Measurements from ENCODE around the gene CLDN10. TPM values are rescaled to one million over a fixed set of nuclear protein-coding genes. Genes with fewer than 3 reads are reported as not detected.

CLDN10 gene
- total RNA-seq, 1 donor = not detected

DNA sequence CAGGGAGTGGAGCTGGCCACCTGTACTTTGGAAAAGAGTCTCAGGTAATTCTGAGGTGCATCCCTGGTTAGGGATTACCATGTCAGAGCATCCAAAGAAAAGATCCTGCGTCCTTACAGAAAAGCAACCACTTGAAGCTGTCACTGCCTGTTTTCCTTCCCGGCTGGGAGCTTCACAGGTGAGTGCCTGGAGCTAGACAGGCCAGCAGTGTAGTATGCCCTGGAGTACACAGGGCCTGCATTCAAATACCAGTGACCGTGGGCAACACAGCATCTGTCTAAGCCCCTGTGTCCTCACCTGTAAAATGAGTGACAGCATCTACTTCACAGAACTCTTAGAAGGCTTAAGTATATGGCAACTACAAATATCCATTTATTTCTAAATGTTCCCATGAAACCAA, 63.0 kb downstream of the CLDN10 start:
- Histone ChIP-seq H3K27ac (ENCODE audit: low read depth, low read length) (no peak overlapping the region), H3K4me2 (ENCODE audit: insufficient read depth, low read length) (no peak overlapping the region), H4K20me1 (ENCODE audit: insufficient read depth, low read length) (no peaks in the 10 kb centered on the region), H3K27me3 (ENCODE audit: insufficient read depth, low read length) (no peaks in the 10 kb centered on the region), H3K36me3 (ENCODE audit: insufficient read depth, low read length) (peaks cover 45% of the 10 kb centered on the region), H3K4me3 (ENCODE audit: insufficient read depth, low read length) (no peak overlapping the region), H3K9me3 (ENCODE audit: low read depth, low read length) (no peaks in the 10 kb centered on the region), H3K79me2 (ENCODE audit: insufficient read depth, low read length) (no peaks in the 10 kb centered on the region), H3K4me1 (ENCODE audit: insufficient read depth, low read length) (no peaks in the 10 kb centered on the region), H2AFZ (ENCODE audit: low read length) (no peak overlapping the region)
- TF ChIP-seq, protein P1, sequence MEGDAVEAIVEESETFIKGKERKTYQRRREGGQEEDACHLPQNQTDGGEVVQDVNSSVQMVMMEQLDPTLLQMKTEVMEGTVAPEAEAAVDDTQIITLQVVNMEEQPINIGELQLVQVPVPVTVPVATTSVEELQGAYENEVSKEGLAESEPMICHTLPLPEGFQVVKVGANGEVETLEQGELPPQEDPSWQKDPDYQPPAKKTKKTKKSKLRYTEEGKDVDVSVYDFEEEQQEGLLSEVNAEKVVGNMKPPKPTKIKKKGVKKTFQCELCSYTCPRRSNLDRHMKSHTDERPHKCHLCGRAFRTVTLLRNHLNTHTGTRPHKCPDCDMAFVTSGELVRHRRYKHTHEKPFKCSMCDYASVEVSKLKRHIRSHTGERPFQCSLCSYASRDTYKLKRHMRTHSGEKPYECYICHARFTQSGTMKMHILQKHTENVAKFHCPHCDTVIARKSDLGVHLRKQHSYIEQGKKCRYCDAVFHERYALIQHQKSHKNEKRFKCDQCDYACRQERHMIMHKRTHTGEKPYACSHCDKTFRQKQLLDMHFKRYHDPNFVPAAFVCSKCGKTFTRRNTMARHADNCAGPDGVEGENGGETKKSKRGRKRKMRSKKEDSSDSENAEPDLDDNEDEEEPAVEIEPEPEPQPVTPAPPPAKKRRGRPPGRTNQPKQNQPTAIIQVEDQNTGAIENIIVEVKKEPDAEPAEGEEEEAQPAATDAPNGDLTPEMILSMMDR (IDR thresholded peaks at IDR 0.05; ENCODE audit: extremely low read depth, low read depth, low read length) = no peak
- DNase-seq (ENCODE audit: insufficient read length, low spot score, missing footprints) = no peak

GRCh38 chr13:95620030-95620824, 67.7 kb downstream of the CLDN10 start:
- Histone ChIP-seq H3K4me1 (ENCODE audit: insufficient read depth, low read length) (no peaks in the 10 kb centered on the region), H3K36me3 (ENCODE audit: insufficient read depth, low read length) (peaks cover 64% of the 10 kb centered on the region), H2AFZ (ENCODE audit: low read length) (no peak overlapping the region), H3K27me3 (ENCODE audit: insufficient read depth, low read length) (no peaks in the 10 kb centered on the region), H3K27ac (ENCODE audit: low read depth, low read length) (no peak overlapping the region), H4K20me1 (ENCODE audit: insufficient read depth, low read length) (peaks cover 9% of the 10 kb centered on the region), H3K79me2 (ENCODE audit: insufficient read depth, low read length) (no peaks in the 10 kb centered on the region), H3K4me3 (ENCODE audit: insufficient read depth, low read length) (no peak overlapping the region), H3K4me2 (ENCODE audit: insufficient read depth, low read length) (no peak overlapping the region), H3K9me3 (ENCODE audit: low read depth, low read length) (no peaks in the 10 kb centered on the region)
- DNase-seq (ENCODE audit: insufficient read length, low spot score, missing footprints) = no peak
- TF ChIP-seq, protein P1 (IDR thresholded peaks at IDR 0.05; ENCODE audit: extremely low read depth, low read depth, low read length) = no peak

DNA sequence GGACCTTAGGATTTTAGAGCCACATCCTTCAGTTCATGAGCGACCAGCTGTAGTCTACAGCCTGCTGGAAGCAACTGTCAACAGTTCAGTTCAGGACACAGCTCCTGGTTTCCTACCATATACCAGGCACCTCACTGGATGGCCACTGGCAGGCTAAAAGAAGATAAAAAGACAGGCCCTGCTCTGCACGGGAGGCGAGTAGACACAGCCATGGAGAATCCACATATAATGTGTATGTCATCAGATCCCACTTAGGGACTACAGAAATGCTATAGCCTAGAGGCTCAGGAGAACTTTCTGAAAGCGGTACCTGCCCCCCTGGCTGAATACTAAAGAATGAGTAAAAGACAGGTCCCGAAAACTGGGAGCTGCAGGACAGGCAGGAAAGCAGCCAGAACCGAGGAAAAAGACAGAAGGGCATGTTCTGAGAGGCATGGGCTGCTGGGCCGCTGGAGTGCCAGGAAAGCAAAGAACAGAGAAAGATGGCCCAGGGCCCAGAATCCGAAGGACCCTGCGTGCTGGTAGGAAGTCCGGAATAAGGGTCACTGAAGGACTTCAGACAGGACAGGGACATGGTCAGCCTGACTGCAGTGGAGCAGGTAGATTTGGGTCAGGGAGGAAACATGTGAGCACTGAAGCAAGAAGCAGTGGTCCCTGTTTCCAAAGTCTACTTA, 68.4 kb downstream of the CLDN10 start:
- no peak for DNase-seq (ENCODE audit: insufficient read length, low spot score, missing footprints)
- Histone ChIP-seq H3K4me3 (ENCODE audit: insufficient read depth, low read length) (no peak overlapping the region), H3K4me2 (ENCODE audit: insufficient read depth, low read length) (no peak overlapping the region), H3K79me2 (ENCODE audit: insufficient read depth, low read length) (no peaks in the 10 kb centered on the region), H3K9me3 (ENCODE audit: low read depth, low read length) (no peaks in the 10 kb centered on the region), H3K4me1 (ENCODE audit: insufficient read depth, low read length) (no peaks in the 10 kb centered on the region), H3K36me3 (ENCODE audit: insufficient read depth, low read length) (peaks cover 64% of the 10 kb centered on the region), H4K20me1 (ENCODE audit: insufficient read depth, low read length) (peaks cover 9% of the 10 kb centered on the region), H3K27me3 (ENCODE audit: insufficient read depth, low read length) (no peaks in the 10 kb centered on the region), H2AFZ (ENCODE audit: low read length) (no peak overlapping the region), H3K27ac (ENCODE audit: low read depth, low read length) (no peak overlapping the region)
- TF ChIP-seq, protein P1 (IDR thresholded peaks at IDR 0.05; ENCODE audit: extremely low read depth, low read depth, low read length) = no peak

DNA sequence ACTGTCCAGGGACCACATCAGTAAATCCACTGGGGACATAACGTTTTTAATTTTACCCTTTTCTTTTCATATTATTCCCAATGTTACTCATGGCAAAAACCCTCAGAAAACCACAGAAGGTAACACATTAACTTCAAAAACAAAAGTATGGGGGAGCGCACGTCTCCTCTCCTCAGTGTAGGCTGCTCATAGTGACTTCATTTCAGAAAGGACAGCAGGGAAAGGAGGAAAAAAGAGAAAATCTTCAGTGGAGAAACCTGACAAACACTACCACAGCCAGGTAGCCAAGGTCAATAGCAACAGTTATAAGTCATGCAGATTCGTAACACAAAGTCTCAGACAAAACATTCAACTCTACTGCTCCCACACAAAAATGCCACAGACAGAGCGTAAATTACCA, 70.6 kb downstream of the CLDN10 start:
- no peak for DNase-seq (ENCODE audit: insufficient read length, low spot score, missing footprints)
- H2AFZ ChIP-seq (ENCODE audit: low read length) = no peak overlapping the region
- H4K20me1 ChIP-seq (ENCODE audit: insufficient read depth, low read length) = peaks cover 9% of the 10 kb centered on the region
- TF ChIP-seq, protein P1 (IDR thresholded peaks at IDR 0.05; ENCODE audit: extremely low read depth, low read depth, low read length) = no peak
- H3K9me3 ChIP-seq (ENCODE audit: low read depth, low read length) = no peaks in the 10 kb centered on the region
- H3K27me3 ChIP-seq (ENCODE audit: insufficient read depth, low read length) = no peaks in the 10 kb centered on the region
- H3K27ac ChIP-seq (ENCODE audit: low read depth, low read length) = no peak overlapping the region
- peaks cover 60% of the 10 kb centered on the region for H3K36me3 ChIP-seq (ENCODE audit: insufficient read depth, low read length)
- no peaks in the 10 kb centered on the region for H3K4me1 ChIP-seq (ENCODE audit: insufficient read depth, low read length)
- no peak overlapping the region for H3K4me3 ChIP-seq (ENCODE audit: insufficient read depth, low read length)
- H3K4me2 ChIP-seq (ENCODE audit: insufficient read depth, low read length) = no peak overlapping the region
- H3K79me2 ChIP-seq (ENCODE audit: insufficient read depth, low read length) = peaks cover 11% of the 10 kb centered on the region

Data from osteoblast (primary cell).